ENCODE results near the gene MAML3.

Gene MAML3

DNA sequence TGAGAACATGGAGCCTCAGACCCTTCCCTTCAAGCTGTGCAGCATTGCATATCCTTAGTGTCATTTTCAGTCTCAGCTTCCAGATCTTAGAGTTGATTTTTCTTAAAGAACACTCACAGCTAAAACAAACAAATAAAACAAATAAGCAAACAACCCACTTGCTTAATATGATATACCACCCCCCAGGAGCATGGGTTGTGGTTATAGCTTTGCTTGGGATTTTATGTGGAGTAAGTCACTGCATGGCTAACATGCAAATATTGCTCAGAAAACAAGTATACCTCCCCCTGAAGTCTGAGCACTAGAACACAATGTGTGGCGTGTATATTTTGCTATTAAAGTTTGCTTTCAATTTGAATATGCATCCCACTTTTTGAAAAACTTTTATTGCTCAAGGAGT, 409.8 kb downstream of the MAML3 start:
- Histone ChIP-seq H3K36me3 (ENCODE audit: control insufficient read depth in 1 of 2, insufficient read depth in 2 of 2, low read depth in 1 of 2, low read length in 2 of 2) (no peaks in the 10 kb centered on the region), H4K91ac (ENCODE audit: low read length) (no peak overlapping the region), H3K4me3 (ENCODE audit: insufficient read depth in 1 of 2, low read depth in 1 of 2, low read length in 2 of 2) (no peak overlapping the region), H4K8ac (ENCODE audit: low read length) (no peak overlapping the region), H3K14ac (ENCODE audit: low read length in 2 of 2) (no peak overlapping the region), H3K23ac (ENCODE audit: low read length in 2 of 2) (no peak overlapping the region), H2AFZ (ENCODE audit: low read depth, low read length) (no peak overlapping the region), H3K18ac (ENCODE audit: low read depth in 1 of 2, low read length in 2 of 2) (no peak overlapping the region), H3K27me3 (ENCODE audit: control insufficient read depth in 1 of 2, insufficient read depth in 1 of 2, low read length in 2 of 2) (no peaks in the 10 kb centered on the region), H3K4me1 (ENCODE audit: control insufficient read depth, insufficient read depth, low read depth, low read length) (peaks cover 6% of the 10 kb centered on the region), H2BK120ac (ENCODE audit: low read depth, low read length) (no peak overlapping the region), H3K4me2 (ENCODE audit: low read length, poor library complexity, severe bottlenecking) (no peak overlapping the region), H3K4ac (ENCODE audit: low read depth in 1 of 2, low read length in 2 of 2) (no peak overlapping the region), H3K9me3 (ENCODE audit: control insufficient read depth, low read length) (no peaks in the 10 kb centered on the region), H3K79me1 (replicated peaks; ENCODE audit: low read length, poor library complexity, severe bottlenecking) (peaks cover 2% of the 10 kb centered on the region), H3K9ac (ENCODE audit: low read length) (no peak overlapping the region), H3K27ac (ENCODE audit: low read length, poor library complexity, severe bottlenecking) (no peak overlapping the region), H2BK15ac (ENCODE audit: low read depth, poor library complexity, severe bottlenecking) (no peak overlapping the region), H2BK12ac (ENCODE audit: low read length in 2 of 2) (no peak overlapping the region), H2BK5ac (ENCODE audit: low read depth, low read length, poor library complexity, severe bottlenecking) (no peak overlapping the region), H2AK5ac (ENCODE audit: low read length, severe bottlenecking) (no peak overlapping the region)
- no peak for DNase-seq
- 100% methylated on average over 1 of the region's 1 CpG for WGBS

DNA sequence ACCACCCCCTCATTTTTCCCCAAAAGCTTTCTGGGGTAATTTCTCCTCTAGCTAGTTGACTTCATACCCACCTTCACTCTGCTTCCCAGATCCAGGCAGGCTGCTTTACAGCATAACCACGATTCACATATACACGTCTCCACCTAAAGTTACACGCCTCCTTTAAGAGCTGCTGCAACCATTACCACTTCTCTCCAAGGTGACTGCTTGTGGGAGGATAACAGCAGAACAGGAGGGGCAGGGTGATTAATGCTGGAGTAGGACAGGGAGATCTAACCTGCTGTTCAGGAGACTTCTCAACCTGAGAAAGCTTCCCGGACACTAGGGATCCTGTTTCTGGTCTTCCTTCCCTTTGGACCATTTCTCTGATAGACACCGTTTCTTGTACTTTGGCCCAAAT, 411.0 kb downstream of the MAML3 start:
- Histone ChIP-seq H2AFZ (ENCODE audit: low read depth, low read length) (no peak overlapping the region), H3K4me2 (ENCODE audit: low read length, poor library complexity, severe bottlenecking) (no peak overlapping the region)

DNA sequence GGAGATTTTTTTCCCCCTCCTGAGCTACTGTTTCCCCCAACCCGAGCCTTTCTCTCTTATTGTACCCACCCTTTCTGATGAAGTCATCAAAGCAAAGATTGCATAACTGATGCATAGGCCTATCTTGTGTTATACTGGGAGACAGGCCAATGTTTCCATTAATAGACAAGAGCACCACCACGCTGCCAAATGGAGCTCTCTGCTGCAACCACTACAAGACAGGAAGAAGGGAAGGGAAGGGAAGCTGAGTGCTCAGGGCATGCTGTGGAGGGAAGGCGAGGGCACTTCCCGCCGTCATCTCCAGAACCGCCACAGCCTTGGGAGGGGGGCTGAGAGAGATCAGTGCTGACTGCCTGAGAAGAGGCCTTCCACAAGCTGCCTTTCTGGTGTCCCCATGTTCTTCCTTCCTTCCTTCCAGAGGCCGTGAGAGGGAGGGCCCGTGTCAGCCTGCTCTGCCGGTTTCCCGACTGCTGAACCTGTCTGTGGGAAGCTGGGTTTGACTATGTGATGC, 413.4 kb downstream of the MAML3 start:
- H2BK12ac ChIP-seq (ENCODE audit: low read length in 2 of 2), result peak overlapping the region; percentile 79 to 91
- no peak overlapping the region for H2AK5ac ChIP-seq (ENCODE audit: low read length, severe bottlenecking)
- peaks cover 6% of the 10 kb centered on the region for H3K4me1 ChIP-seq (ENCODE audit: control insufficient read depth, insufficient read depth, low read depth, low read length)
- DNase-seq, result peak; percentile 89
- H3K9me3 ChIP-seq (ENCODE audit: control insufficient read depth, low read length), result no peaks in the 10 kb centered on the region
- no peak overlapping the region for H3K4me2 ChIP-seq (ENCODE audit: low read length, poor library complexity, severe bottlenecking)
- peak overlapping the region; percentile 94 for H4K8ac ChIP-seq (ENCODE audit: low read length)
- H3K9ac ChIP-seq (ENCODE audit: low read length), result peak overlapping the region; percentile 35
- peak overlapping the region in 1 of 2 experiments; percentile 24 for H3K4me3 ChIP-seq (ENCODE audit: insufficient read depth in 1 of 2, low read depth in 1 of 2, low read length in 2 of 2)
- H3K14ac ChIP-seq (ENCODE audit: low read length in 2 of 2), result no peak overlapping the region
- no peaks in the 10 kb centered on the region for H3K79me1 ChIP-seq (replicated peaks; ENCODE audit: low read length, poor library complexity, severe bottlenecking)
- peak overlapping the region in 1 of 2 experiments; percentile 15 for H3K4ac ChIP-seq (ENCODE audit: low read depth in 1 of 2, low read length in 2 of 2)
- 64% methylated on average over 5 of the region's 10 CpGs for WGBS
- H2AFZ ChIP-seq (ENCODE audit: low read depth, low read length), result no peak overlapping the region
- peak overlapping the region; percentile 90 for H2BK15ac ChIP-seq (ENCODE audit: low read depth, poor library complexity, severe bottlenecking)
- H2BK120ac ChIP-seq (ENCODE audit: low read depth, low read length), result peak overlapping the region; percentile 42
- peak overlapping the region; percentile 67 to 97 for H3K18ac ChIP-seq (ENCODE audit: low read depth in 1 of 2, low read length in 2 of 2)
- no peaks in the 10 kb centered on the region for H3K27me3 ChIP-seq (ENCODE audit: control insufficient read depth in 1 of 2, insufficient read depth in 1 of 2, low read length in 2 of 2)
- no peak overlapping the region for H3K27ac ChIP-seq (ENCODE audit: low read length, poor library complexity, severe bottlenecking)
- no peak overlapping the region for H2BK5ac ChIP-seq (ENCODE audit: low read depth, low read length, poor library complexity, severe bottlenecking)
- H3K23ac ChIP-seq (ENCODE audit: low read length in 2 of 2), result no peak overlapping the region
- no peaks in the 10 kb centered on the region for H3K36me3 ChIP-seq (ENCODE audit: control insufficient read depth in 1 of 2, insufficient read depth in 2 of 2, low read depth in 1 of 2, low read length in 2 of 2)
- H4K91ac ChIP-seq (ENCODE audit: low read length), result peak overlapping the region; percentile 93

More for the DNA sequence above, 411.0 kb downstream of the MAML3 start:
- no peak overlapping the region for H4K91ac ChIP-seq (ENCODE audit: low read length)
- no peak overlapping the region for H2BK15ac ChIP-seq (ENCODE audit: low read depth, poor library complexity, severe bottlenecking)
- H3K36me3 ChIP-seq (ENCODE audit: control insufficient read depth in 1 of 2, insufficient read depth in 2 of 2, low read depth in 1 of 2, low read length in 2 of 2), result no peaks in the 10 kb centered on the region
- no peak overlapping the region for H3K23ac ChIP-seq (ENCODE audit: low read length in 2 of 2)
- no peak overlapping the region for H2BK120ac ChIP-seq (ENCODE audit: low read depth, low read length)
- peaks cover 6% of the 10 kb centered on the region for H3K4me1 ChIP-seq (ENCODE audit: control insufficient read depth, insufficient read depth, low read depth, low read length)
- H3K4me3 ChIP-seq (ENCODE audit: insufficient read depth in 1 of 2, low read depth in 1 of 2, low read length in 2 of 2), result no peak overlapping the region
- no peak overlapping the region for H3K9ac ChIP-seq (ENCODE audit: low read length)
- no peak overlapping the region for H4K8ac ChIP-seq (ENCODE audit: low read length)
- H3K27ac ChIP-seq (ENCODE audit: low read length, poor library complexity, severe bottlenecking), result no peak overlapping the region
- peaks cover 2% of the 10 kb centered on the region for H3K79me1 ChIP-seq (replicated peaks; ENCODE audit: low read length, poor library complexity, severe bottlenecking)
- no peak overlapping the region for H3K18ac ChIP-seq (ENCODE audit: low read depth in 1 of 2, low read length in 2 of 2)
- H2AK5ac ChIP-seq (ENCODE audit: low read length, severe bottlenecking), result no peak overlapping the region
- no peaks in the 10 kb centered on the region for H3K9me3 ChIP-seq (ENCODE audit: control insufficient read depth, low read length)
- no peak overlapping the region for H3K14ac ChIP-seq (ENCODE audit: low read length in 2 of 2)
- 67% methylated on average over 3 of the region's 5 CpGs for WGBS
- H2BK12ac ChIP-seq (ENCODE audit: low read length in 2 of 2), result no peak overlapping the region
- DNase-seq, result no peak
- H2BK5ac ChIP-seq (ENCODE audit: low read depth, low read length, poor library complexity, severe bottlenecking), result no peak overlapping the region
- no peak overlapping the region for H3K4ac ChIP-seq (ENCODE audit: low read depth in 1 of 2, low read length in 2 of 2)
- no peaks in the 10 kb centered on the region for H3K27me3 ChIP-seq (ENCODE audit: control insufficient read depth in 1 of 2, insufficient read depth in 1 of 2, low read length in 2 of 2)

GRCh38 chr4:139740121-139740520, 413.9 kb downstream of the MAML3 start:
- Histone ChIP-seq H3K27me3 (ENCODE audit: control insufficient read depth in 1 of 2, insufficient read depth in 1 of 2, low read length in 2 of 2) (no peaks in the 10 kb centered on the region), H3K36me3 (ENCODE audit: control insufficient read depth in 1 of 2, insufficient read depth in 2 of 2, low read depth in 1 of 2, low read length in 2 of 2) (no peaks in the 10 kb centered on the region), H3K23ac (ENCODE audit: low read length in 2 of 2) (no peak overlapping the region), H4K8ac (ENCODE audit: low read length) (no peak overlapping the region), H3K9me3 (ENCODE audit: control insufficient read depth, low read length) (no peaks in the 10 kb centered on the region), H2AFZ (ENCODE audit: low read depth, low read length) (no peak overlapping the region), H3K9ac (ENCODE audit: low read length) (peak overlapping the region; percentile 35), H2BK15ac (ENCODE audit: low read depth, poor library complexity, severe bottlenecking) (no peak overlapping the region), H3K14ac (ENCODE audit: low read length in 2 of 2) (no peak overlapping the region), H3K18ac (ENCODE audit: low read depth in 1 of 2, low read length in 2 of 2) (peak overlapping the region; percentile 1 to 8), H3K4ac (ENCODE audit: low read depth in 1 of 2, low read length in 2 of 2) (no peak overlapping the region), H2AK5ac (ENCODE audit: low read length, severe bottlenecking) (no peak overlapping the region), H2BK5ac (ENCODE audit: low read depth, low read length, poor library complexity, severe bottlenecking) (no peak overlapping the region), H3K4me2 (ENCODE audit: low read length, poor library complexity, severe bottlenecking) (no peak overlapping the region), H3K4me3 (ENCODE audit: insufficient read depth in 1 of 2, low read depth in 1 of 2, low read length in 2 of 2) (no peak overlapping the region), H2BK12ac (ENCODE audit: low read length in 2 of 2) (peak overlapping the region; percentile 20 to 79), H3K27ac (ENCODE audit: low read length, poor library complexity, severe bottlenecking) (no peak overlapping the region), H2BK120ac (ENCODE audit: low read depth, low read length) (no peak overlapping the region), H4K91ac (ENCODE audit: low read length) (peak overlapping the region; percentile 19), H3K4me1 (ENCODE audit: control insufficient read depth, insufficient read depth, low read depth, low read length) (peaks cover 8% of the 10 kb centered on the region), H3K79me1 (replicated peaks; ENCODE audit: low read length, poor library complexity, severe bottlenecking) (no peaks in the 10 kb centered on the region)
- WGBS, result 87% methylated on average over 5 of the region's 5 CpGs
- DNase-seq, result no peak

Data from mesenchymal stem cell (in vitro differentiated cells and primary cell).